ENCODE data around the gene ARHGEF1.

Gene ARHGEF1, protein sequence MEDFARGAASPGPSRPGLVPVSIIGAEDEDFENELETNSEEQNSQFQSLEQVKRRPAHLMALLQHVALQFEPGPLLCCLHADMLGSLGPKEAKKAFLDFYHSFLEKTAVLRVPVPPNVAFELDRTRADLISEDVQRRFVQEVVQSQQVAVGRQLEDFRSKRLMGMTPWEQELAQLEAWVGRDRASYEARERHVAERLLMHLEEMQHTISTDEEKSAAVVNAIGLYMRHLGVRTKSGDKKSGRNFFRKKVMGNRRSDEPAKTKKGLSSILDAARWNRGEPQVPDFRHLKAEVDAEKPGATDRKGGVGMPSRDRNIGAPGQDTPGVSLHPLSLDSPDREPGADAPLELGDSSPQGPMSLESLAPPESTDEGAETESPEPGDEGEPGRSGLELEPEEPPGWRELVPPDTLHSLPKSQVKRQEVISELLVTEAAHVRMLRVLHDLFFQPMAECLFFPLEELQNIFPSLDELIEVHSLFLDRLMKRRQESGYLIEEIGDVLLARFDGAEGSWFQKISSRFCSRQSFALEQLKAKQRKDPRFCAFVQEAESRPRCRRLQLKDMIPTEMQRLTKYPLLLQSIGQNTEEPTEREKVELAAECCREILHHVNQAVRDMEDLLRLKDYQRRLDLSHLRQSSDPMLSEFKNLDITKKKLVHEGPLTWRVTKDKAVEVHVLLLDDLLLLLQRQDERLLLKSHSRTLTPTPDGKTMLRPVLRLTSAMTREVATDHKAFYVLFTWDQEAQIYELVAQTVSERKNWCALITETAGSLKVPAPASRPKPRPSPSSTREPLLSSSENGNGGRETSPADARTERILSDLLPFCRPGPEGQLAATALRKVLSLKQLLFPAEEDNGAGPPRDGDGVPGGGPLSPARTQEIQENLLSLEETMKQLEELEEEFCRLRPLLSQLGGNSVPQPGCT

DNA sequence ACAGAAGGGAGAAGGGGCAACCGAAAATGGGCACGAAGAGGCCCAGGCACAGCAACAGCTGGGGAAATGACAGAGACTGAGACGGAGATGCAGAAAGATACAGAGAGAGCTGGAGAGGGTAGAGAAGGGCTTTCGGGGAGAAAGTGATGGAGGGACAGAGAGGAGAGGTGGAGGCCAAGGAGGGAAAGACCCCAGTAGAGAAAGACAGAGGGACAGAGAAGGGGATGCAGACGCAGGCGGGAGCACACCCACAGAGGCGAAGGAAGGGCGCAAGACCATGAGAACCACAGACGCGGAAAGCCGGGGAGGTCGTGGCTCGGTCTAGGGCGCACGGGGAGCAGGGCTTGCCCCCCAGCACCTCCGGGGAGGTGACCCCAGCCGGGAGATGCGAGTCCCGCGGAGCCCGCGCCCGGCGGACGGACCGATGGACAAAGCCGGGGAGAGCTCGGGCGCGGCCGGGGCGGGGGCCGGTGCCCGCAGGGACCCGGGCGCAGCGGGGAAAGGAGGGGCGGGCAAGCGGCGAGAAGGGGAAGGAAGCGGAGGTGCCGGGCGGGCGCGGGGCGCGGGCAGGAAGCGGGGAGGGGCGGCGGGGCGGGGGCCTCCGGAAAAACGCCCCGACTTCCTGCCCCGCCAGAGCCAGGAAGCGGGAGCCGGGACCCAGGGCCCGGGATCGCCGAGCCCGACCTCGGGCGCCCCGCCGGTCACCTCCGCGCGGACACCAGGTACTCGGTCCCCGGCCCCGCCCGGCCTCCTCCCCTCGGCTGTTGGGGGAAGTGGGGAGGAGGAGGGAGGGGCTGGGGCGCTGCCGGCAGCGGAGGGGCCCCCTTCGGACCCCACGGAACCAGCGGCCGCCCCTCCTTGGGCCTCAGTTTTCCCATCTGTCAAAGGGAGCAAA is at the start of gene ARHGEF1:
Gene ARHGEF1 (plus strand): TSS at position 617 of the 895 bp plus-strand sequence. CDS start 4,899 bp downstream, outside the sequence.
- peak; percentile 56 for DNase-seq

DNA sequence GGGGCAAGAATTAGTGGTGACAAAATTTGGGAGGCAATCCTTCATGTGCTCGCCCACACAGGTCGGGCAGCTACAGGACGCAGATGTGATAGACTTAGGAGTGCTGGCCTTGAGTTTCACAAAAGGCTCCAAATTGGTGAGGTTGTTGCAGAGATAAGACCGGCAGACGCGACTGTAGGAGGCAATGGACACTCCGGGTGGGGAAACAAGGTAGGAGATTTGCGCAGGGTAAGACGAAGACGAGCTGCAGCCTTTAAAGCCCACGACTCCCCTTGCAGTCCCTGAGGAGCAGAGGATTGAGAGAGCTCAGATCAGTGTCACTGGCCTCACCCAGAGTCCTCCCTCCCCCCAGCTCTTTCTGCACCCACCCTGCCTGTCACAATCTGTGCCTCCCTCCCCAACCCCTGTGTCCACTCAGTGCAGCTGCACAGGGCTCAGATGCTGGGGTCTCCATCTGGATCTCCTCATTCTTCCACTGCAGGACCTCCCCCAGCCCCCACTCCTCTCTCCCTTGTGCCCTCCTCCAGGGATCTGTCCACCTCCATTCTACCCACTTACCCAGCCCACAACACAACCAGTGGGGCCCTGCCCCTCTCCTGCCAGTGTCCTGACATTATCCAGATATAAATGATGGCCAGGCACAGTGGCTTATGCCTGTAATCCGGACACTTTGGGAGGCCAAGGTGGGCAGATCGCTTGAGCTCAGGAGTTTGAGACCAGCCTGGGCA is 44.8 kb upstream of the ARHGEF1 start:
- no peak for DNase-seq

DNA sequence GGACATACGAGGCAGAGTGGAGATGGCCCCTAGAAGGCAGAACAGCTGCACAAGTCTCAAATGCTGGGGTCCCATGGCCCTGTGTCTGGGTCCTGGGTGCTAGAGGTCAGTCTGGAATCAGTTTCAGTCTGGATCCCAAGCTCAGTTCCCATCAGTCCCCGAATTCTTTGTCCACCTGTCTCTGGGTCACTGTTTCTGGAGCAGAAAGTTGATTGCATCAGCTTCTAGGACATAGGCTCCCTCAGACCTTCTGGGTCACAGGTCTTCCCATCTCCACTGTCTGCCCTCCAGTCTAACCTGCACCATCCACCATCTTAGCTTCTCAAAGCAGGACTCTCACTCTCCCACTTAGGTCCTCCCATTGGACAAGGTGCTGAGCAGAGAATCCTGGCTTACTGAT is 43.8 kb upstream of the ARHGEF1 start:
- no peak for DNase-seq

DNA sequence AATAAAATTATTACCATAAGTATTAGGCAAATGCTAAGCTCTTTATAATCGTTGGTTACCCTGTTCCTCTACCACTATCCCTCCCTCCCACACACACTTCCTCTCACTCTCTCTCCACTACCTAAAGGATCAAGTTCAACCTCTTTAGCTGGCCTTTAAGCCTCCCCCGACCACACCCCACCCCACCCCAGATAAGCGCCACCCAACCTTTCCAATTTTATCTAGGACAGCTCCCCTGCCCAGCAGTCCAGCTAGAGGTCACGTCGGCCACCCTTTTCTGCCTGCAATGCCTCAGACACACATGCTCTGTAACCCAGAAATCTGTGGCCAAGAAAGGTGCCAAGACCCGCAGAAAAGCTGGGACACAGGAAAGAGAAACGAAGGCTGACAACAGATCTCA is 39.6 kb upstream of the ARHGEF1 start:
- no peak for DNase-seq

DNA sequence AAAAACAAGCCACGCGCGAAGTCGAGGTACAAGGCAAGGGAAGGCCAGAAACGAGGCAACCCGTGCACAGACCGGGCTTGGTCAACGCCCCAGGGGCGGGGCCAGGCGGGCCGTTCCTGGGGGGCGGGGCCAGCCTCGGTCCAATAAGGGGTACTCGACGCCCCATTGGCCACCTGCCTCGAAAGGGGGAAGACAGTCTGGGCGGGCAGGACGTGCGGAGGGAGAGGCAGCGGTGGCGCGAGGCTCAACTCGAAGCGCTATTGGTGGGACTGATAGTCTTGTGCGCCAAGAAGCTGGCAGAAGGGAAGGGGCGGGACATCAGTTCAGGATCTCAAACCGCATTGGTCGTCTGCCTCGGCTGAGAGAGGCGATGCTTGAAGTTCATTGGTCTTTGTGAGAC is 38.4 kb upstream of the ARHGEF1 start, which contains the start of gene LYPD4:
Gene LYPD4 (minus strand): TSS at position 83 of the 400 bp plus-strand sequence. CDS start 5,398 bp downstream, outside the sequence.
- DNase-seq = no peak

DNA sequence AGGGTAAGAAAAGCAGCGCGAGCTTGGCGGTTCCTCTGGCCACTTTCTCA is 38.2 kb upstream of the ARHGEF1 start, which contains the start of gene DMRTC2:
Gene DMRTC2 (plus strand): TSS at position 42 of the 50 bp plus-strand sequence. CDS start 2,387 bp downstream, outside the sequence.
- no peak for DNase-seq

DNA sequence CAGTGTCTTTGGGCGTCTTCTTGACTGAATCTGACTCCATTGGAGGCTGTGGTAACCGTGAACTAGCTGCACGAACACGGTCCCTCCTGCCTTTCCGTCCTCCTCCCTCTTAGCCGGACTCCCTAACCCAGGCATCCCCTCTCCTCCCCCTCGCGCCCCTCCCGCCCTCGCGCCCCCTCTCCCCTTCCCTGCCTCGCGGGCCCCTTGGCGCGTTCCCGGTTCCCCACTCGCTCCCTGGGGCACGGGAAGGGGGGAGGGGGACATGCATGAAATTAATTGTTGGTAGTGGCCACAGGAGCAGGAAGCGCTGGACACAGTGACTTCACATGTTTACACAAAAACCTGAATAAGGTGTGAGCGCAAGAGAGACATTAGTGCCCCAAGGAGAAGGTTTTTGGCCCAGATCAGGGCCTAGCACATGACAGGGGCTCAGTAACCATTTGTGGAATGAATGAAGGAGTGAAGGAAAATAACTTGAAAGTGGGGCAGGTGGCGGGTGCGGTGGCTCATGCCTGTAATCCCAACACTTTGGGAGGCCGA is 37.9 kb upstream of the ARHGEF1 start:
- DNase-seq = no peak

DNA sequence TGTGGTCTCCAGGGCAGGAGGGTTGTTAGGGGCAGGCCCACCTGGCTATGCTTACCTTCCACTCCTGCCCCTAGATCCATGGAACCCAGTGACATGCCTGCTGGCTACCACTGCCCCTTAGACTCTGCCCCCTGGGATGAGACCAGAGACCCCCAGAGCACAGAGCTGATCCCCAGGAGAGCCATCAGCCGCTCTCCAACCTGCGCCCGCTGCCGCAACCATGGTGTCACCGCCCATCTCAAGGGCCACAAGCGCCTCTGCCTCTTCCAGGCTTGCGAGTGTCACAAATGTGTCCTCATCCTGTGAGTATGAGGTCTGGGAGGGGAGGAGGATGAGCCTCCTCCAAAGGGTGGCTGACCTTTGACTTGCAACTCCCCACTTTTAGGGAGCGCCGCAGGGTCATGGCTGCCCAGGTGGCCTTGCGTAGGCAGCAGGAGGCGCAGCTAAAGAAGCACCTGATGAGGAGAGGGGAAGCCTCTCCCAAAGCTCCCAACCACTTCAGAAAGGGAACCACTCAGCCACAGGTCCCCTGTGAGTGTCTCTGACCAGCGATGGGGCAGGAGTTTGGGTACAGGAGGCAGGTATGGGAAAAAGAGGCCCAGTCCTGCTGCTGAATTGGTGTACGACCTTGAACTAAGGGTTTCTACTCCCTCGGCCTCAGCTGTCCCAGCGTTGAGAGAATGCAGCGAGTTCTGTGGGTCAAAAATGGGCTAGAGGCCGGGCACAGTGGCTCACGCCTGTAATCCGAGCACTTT is 35.5 kb upstream of the ARHGEF1 start:
- no peak for DNase-seq

DNA sequence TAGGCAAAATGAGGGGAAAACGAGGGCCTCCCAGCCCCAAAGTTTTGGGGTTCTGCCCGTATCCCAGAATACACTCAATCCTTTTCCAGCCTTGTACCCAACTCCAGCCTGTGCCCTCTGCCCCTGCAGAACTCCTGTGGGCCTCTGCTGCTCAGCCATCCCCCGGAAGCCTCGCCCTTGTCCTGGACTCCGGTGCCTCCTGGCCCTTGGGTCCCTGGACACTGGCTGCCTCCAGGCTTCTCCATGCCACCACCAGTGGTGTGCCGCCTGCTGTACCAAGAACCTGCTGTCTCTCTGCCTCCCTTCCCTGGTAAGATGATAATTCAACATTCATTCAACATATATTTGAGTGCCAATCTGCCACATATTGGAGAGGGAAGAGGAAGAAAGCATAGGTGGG is 34.3 kb upstream of the ARHGEF1 start:
- no peak for DNase-seq

DNA sequence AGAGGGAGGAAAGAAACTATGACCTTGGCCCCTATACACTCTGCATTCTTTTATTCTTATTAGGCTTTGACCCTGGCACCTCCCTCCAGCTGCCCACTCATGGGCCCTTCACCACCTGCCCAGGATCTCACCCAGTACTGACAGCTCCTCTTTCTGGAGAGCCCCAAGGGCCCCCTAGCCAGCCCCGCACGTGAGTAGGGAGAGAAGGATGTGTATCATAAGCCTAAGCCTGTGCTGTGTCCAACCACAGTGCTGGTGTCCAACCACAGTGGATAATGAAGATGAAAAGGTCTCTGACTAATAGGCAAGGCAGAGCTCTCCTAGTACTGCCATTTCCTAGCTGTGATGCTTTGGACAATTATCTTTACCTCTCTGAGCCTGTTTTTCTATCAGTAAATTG is 33.9 kb upstream of the ARHGEF1 start:
- no peak for DNase-seq

DNA sequence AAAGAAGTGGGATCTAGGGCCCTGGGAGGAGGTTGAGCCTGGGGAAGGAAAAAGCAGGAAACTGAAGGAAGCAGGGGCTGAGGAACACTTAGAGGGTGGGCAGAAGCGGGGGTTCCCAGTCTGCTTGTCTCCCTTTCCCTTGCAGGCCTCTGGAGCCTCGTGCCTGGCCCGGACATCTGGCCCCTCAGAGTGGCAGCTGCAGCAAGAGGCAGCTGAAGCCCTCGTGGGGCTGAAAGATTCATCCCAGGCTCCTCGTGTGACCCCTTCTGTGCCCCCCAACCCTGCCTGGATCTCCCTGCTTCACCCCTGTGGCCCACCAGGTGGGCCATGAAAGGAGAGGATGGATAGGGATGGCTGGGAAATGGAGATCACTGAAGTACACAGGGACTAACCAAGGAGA is 32.6 kb upstream of the ARHGEF1 start:
- DNase-seq = no peak

DNA sequence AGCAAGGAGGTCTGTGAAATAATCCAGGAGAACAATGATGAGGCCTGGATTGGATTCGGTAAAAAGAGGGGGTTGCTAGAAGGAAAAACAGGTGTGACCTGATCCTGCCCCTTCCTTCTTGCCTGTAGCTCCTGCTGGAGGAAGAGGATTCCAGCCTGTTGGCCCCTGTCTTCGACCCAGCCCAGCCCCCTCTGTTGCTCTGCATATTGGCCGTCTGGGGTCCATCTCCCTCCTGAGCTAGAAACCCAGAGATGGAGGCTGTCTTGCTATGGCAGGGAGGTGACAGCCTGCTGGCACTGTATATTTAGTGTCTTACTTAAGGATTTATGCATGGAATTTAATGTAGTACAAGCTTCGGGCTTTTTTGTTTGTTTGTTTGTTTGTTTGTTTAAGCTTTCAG is 31.5 kb upstream of the ARHGEF1 start:
- DNase-seq = no peak

DNA sequence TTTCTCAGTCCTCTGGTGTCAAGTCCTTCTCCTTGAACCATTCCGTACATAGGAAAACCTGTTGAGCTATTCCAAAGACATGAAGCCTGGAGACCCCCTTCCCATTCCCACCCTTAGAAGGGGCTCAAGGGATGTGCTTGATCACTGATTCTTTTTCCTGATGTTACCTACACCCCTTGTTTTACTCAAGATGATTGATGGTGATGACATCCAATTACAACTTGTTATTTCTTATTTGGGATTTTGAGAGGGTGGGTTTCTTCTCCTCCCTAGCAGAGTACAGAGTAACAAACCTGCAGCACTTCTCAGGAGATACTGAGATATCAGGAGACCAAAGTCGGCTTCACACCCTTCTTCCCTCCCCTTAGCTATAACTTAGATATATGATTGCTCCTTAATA is 29.6 kb upstream of the ARHGEF1 start:
- no peak for DNase-seq

DNA sequence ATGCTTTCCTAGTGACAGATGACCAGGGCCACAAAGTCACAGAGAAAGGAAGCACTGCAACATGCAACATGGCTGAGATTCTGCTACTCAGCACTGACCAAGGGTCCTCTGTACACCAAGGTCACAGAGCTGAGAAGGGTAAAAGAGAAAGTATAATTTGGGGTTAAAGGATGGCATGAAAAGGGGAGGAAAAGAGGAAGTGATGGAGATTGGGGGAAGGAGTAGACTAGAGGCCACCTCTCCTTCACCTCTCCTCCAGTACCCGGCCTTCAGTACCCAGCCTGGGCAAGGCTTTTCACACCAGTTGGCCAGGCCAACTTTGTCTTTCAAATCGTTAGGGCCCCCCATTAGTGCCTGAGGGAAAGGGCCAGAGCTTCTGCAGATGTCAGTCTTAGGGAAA is 29.2 kb upstream of the ARHGEF1 start:
- no peak for DNase-seq

DNA sequence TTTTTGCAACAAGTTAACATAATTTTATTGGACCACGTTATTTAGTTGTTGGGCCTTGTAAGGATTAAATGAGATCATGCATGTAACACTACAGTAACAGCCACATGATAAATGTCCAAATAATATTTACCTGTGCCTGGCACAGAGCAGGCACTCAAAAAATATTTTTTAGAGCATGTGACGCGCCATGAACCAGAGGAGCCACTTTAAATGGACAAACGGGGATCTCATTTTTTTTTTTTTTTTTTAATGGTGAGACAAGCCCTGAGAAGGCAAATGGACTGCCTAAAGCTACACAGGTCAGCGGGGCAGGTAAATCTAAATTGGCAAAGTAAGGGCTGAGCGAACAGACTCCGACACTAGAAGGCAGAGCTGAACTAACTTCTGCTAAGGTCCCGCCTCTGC is 23.8 kb upstream of the ARHGEF1 start:
- no peak for DNase-seq

DNA sequence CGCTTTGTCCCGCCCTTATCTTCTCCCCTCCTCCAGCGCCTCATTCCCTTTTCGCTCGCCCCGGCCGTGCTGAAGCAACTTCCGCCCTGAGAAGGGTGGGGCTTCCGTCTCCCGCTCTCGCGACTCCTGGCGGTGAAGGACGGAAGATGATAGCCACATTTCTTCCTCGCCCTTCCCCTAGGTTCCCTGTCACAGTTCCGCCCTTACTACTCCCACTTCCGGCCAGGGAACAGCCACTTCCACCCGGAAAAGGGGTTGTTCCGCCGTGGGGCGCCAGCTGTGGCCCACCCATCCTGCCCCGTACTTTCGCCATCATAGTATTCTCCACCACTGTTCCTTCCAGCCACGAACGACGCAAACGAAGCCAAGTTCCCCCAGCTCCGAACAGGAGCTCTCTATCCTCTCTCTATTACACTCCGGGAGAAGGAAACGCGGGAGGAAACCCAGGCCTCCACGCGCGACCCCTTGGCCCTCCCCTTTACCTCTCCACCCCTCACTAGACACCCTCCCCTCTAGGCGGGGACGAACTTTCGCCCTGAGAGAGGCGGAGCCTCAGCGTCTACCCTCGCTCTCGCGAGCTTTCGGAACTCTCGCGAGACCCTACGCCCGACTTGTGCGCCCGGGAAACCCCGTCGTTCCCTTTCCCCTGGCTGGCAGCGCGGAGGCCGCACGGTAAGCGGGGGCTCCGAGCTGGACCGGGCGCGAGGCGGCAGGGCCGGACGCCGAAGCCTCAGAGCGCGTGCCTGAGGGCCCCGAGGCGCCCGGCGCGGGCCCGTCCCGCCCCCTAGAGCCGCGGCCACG is 23.2 kb upstream of the ARHGEF1 start, which contains the start of gene RPS19:
Gene RPS19 (plus strand): TSS at position 638 of the 801 bp plus-strand sequence. CDS start 520 bp downstream, outside the sequence.
- peak; percentile 99 for DNase-seq

DNA sequence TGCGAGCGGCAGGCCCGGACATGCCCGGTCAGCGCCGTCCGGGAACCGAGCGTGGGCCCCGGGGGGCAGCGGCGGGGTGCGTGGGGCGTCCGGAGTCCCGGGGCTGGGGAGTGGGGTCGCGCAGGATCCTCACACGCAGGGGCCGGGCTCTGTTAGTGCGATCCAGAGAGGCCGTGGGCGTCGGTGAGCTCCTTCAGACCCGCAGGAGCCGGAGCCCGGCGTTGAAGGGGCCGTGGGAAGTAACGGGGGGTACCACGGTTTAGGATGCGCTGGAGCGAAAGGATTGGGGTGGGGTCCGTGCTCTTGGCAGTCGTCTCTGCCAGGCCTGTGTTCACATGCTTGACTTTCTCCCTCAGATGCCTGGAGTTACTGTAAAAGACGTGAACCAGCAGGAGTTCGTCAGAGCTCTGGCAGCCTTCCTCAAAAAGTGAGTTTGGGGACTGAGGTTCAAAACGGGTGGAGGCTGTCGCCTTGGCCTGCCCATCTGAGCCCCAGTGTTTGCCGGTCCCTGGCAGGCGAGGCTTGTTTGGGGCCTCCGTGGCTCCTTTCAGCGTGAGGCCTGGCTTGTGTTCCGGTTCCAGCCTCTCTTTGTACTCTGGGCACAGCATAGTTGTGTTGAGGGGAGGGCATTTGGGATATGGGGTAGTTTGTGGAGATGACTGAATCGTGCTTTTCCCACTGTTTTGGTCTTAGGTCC is 22.4 kb upstream of the ARHGEF1 start:
- DNase-seq = no peak

DNA sequence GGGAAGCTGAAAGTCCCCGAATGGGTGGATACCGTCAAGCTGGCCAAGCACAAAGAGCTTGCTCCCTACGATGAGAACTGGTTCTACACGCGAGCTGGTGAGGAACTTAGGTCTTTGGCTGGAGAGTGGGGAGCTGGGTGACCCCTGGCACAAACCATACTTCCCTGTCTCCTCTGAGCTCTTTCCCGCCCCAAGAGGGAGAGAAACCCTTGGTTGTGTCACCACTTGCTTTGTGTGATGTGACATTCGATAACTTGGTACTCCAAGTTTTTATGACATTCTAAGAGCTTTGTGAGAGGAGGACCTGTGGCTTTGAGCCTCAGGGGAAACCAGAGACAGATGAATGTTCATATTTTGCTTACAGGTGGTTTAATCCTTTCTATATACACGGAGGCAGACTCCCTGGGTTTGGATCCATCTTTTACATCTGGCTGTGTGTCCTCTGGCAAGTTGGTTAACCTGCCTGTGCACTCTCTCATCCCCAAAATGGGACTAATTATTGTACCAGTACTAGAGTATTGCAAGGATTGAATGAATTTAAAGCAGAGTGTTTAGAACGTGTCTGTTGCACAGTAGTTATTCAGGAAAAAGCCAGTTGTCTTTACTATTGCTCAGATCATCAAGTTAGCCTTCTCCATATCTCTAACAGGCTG is 21.7 kb upstream of the ARHGEF1 start:
- DNase-seq = no peak

DNA sequence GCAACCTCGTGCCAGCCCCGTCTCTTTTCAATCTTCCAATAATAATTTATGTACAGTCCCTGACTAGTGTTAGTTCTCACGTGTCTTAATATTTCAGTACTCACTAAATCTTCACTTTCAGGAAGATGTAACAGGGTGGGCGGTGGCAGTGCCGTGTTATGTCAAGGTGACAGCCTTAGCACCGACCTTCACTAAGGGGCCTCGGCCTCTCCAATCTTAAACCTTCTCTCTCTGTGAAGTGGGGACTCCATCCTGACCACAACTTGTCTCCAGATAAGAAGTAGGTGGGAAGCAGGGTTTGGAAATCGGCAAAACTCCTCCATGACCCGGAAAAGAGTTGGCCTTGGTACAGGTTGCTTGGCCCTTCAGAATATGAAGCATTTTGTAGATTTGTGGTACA is 21.1 kb upstream of the ARHGEF1 start:
- DNase-seq = no peak
